CD4-positive, alpha-beta T cell treated with Interleukin-1 beta for 1 hour (primary cell): ENCODE results near the gene INHA.

Experiments used
- DNase-seq, 2 donors: peaks; one replicate each; pipeline ENCODE4 v3.0.0-alpha.2; 2020 to 2022

The INHA gene

DNA sequence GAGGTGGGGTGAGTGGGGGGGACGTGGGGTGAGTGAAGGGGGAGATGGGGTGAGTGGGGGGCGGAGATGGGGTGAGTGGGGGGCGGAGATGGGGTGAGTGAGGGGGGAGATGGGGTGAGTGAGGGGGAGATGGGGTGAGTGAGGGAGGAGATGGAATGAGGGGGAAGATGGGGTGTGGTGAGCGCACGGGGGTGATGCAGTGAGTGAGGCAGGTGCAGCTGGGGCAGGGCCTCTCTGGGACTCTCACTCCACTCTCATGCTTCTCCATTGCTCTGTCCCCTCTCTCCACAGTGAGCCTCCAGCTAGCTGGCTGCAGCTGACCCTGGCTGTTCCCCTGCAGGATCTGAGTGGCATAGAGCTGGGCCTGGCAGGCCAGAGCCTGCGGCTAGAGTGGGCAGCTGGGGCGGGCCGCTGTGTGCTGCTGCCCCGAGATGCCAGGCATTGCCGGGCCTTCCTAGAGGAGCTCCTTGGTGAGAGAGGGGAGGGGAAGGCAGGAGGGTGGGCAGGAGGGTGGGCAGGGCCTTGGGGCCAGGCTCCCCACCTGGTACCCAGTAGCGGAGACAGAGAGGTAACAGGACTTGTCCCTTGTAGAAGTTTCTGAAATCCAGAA, 41.5 kb downstream of the INHA start:
- no peak for DNase-seq

DNA sequence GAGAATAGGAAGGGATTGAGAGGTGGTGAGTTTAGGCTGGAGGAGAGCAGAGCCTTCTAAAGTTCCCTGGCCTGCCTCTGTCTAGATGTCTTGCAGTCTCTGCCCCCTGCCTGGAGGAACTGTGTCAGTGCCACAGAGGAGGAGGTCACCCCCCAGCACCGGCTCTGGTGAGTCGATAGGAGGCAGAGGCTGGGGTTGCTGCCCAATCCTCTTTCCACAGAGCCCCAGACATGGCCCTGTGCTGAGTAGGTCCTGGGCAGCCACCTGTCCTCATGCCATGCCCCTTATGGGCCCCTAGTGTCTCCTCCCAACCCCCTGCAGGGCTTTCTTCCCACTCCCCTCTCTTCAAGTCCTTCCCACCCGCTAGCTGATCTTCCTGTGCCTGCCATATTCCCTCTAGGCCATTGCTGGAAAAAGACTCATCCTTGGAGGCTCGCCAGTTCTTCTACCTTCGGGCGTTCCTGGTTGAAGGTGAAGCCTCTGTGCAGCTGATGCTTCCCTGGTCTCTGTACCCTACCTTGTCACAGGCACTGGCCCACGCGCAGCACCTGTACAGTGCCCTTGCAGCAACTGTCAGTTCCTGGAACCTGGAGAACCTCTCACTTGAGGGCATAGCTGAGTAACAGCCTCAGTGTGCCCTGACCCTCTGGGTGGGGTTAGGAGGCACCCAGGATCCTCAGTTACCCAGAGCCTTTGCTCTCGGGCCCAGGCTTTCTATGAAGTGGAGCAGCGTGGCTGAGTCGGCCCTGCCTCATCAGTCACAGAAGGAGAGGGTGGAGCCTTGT, 42.2 kb downstream of the INHA start:
- DNase-seq: no peak

DNA sequence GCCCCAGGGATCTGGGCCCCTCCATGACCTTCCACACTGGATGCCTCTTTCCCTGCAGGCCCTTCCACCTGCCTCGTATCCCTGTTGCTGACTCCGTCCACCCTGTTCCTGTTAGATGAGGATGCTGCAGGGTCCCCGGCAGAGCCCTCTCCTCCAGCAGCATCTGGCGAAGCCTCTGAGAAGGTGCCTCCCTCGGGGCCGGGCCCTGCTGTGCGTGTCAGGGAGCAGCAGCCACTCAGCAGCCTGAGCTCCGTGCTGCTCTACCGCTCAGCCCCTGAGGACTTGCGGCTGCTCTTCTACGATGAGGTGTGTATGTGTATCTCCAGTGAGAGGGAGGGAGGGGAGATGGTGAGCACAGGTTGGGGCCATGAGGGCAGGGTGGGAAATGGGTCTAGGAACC, 42.9 kb downstream of the INHA start:
- DNase-seq: no peak

DNA sequence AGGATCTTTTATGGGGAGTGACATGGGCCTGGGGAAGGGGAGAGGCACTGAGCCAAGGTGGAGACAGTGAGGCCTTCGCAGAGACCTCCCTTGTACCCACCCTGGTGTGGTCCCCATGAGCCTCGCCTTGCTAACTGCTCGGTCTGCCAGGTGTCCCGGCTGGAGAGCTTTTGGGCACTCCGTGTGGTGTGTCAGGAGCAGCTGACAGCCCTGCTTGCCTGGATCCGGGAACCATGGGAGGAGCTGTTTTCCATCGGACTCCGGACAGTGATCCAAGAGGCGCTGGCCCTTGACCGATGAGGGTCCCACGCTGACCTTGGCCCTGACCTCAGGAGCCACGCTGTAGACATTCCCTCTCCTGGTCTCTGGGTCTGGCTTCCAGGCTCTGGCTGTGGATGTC, 43.8 kb downstream of the INHA start:
- no peak for DNase-seq

DNA sequence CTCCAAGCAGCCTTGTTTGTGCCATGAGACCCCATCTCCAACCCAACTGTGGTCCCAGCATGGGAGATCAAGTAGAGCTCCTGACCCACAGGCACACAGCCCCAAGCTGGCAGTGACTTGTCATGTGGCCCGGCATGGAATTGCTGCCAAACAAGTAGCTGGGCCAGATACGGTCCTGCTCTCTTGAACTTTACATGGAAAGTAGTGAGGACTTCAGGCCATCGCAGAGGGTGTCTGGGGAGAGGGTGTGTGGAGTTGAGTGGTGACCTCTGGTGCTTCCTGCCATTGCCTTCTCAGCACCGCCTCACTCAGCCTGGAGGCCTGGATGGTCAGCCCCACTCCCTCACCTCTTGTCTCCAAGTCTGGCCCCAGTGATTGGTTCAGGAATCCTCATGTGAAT, 44.4 kb downstream of the INHA start:
- no peak for DNase-seq

DNA sequence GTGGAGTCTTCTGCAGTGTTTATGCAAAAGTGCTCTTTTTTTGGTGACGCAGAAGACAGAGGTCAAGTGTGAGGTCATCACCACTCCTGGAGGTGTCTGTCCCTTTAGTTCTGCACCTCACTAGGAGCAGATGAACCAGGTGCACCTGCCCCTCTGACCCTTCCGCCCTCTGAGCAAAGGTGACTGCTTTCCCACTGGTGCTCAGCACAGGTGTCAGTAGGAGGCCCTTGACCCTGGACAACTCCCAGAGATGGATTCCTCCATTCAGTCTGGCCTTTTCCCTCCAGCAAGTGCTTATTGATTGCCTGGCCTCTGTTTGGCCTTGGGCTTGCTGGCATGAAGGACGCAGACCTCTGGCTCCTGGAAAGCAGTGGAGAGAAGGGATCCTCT, 46.6 kb downstream of the INHA start:
- DNase-seq: no peak

DNA sequence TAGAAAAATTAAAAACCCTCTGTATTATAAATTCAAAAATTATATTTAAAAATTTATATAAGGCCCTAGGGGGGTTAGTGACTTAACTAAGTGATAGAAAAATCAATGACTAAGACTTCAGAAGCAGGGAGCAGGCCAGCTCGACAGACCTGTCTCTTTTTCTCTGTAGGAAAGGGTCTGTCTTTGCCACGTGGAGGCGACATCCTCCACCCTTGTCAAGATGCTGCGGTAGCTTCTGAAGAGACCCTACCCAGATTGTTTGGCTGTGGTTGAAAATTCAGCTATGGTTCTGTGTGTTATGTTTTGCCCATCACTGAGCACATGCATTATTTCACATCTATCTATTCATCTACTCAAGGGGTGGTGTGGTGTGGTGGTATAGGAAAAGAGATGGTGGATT, 47.1 kb downstream of the INHA start:
- DNase-seq: no peak

DNA sequence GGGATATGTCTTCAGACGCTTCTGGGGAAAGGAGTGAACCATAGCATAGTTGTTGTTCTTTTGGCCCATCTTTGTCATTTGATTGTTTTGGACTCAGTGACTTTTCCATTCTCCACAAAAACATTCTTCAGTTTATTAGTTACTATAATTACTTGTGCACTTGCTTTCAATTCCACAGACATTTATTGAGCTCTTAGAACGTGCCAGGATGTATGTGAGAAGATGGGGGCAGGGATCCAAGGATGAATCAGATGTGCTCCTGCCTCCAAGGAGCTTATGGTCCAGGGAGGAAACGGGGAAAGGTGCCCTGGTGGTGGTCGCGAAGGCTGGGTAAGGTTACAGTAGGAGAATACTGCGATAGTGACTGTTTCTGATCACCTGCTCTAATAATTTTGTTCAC, 48.4 kb downstream of the INHA start:
- no peak for DNase-seq

DNA sequence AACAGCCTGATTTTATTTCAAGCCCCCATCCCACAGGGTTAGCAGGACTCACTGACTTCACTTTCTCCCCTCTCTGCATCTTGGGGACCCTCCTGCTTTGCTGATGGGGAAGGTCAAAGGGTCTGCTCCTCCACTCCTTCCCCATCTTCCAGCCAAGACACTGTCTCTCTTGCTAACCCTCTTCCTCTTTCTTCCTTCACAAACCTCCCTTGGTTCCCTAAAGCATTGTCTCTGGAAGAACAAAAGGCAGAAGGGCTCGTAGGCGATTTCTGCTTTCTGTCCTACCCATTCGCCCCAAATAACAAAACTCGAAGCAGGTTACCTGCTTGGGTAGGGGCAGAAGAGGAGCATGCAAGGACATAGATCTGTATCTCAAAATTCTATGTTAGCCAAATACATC, 49.8 kb downstream of the INHA start:
- no peak for DNase-seq

DNA sequence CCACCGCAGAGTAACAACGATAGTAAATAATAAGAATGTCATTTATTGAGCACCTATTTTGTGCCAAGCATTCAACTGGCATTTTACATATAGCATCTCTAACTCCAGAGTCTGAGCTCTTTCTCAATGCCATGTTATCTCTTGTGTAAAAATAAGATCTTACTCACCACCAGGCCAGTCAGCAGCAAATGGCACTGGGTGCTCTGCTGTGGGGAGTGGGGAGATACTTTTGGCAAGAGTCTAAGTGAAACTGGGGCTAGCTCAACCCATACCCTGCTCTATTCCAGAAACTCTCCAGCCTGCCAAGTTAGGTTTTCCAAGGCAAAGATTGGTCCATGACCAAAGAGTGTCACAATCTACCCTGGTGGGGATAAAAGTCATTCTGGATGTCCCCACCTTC, 50.4 kb downstream of the INHA start:
- DNase-seq: no peak

DNA sequence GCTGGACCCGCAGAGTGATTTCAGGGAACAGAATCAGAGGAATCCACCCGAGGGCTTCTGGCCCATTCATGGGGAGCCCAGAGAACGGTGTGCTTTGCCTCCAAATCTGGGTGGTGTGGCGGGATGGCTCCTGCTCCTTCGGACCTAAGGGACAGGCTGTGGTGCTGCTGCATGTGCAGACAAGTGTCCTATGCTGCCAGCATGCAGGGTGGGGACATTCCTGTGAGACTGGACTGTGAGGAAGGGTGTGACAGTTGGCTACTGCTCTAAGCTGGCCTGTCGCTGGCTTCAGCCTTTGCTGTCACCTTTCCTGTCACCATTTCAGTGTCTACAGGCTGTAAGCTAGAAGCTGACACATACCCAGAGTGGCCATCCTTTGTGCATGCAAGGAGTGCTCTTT, 52.5 kb downstream of the INHA start:
- DNase-seq: no peak

DNA sequence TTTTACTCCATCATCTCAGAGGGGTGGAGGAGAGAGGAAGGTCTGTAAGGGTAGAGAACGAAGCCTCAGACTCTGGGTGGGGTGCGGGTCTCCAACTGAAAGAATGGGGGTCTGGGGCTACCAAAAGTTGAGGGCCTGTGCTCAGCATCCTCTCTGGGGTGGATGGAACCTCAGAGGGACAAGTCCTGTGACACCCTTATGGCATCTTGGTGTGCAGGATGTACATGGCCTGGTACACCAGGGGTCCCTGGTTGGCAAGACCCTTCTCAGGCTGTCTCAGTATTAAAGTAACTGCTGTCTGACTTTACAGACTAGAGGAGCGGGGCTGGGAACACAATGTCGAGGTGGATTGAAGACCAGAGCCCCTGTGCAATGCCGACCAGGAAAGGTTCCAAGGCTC, 53.1 kb downstream of the INHA start:
- no peak for DNase-seq
